HG02981 (cell line): Measurements from ENCODE around the gene NMNAT3.

Experiments
- ATAC-seq: cut with Tn5 transposase; IDR thresholded peaks from one replicate; pipeline ENCODE4 v1.9.1; 2021; ENCODE audit warnings: mild to moderate bottlenecking, moderate library complexity; ENCODE audit not compliant: unreplicated experiment

NMNAT3 gene

GRCh38 chr3:139552632-139553365, 125.0 kb downstream of the NMNAT3 start:
- ATAC-seq, result no peak

GRCh38 chr3:139548801-139549200, 129.0 kb downstream of the NMNAT3 start:
- no peak for ATAC-seq

GRCh38 chr3:139547666-139548065, 130.1 kb downstream of the NMNAT3 start:
- no peak for ATAC-seq

GRCh38 chr3:139546772-139547171, 131.0 kb downstream of the NMNAT3 start:
- ATAC-seq, result no peak

GRCh38 chr3:139541532-139542288, 136.1 kb downstream of the NMNAT3 start:
- ATAC-seq, result no peak

- ATAC-seq, result no peak
Observed at GRCh38 chr3:139540651-139541531, 136.9 kb downstream of the NMNAT3 start.

GRCh38 chr3:139538733-139539132, 139.0 kb downstream of the NMNAT3 start:
- no peak for ATAC-seq

- ATAC-seq, result no peak
Observed at GRCh38 chr3:139537795-139538621, 139.8 kb downstream of the NMNAT3 start.

- ATAC-seq, result no peak
Observed at GRCh38 chr3:139537361-139537760, 140.4 kb downstream of the NMNAT3 start.

- ATAC-seq, result no peak
Observed at GRCh38 chr3:139534992-139535879, 142.5 kb downstream of the NMNAT3 start.

GRCh38 chr3:139534455-139534812, 143.3 kb downstream of the NMNAT3 start:
- peak; percentile 74 for ATAC-seq

GRCh38 chr3:139533781-139534454, 143.9 kb downstream of the NMNAT3 start:
- ATAC-seq, result peak; percentile 42

GRCh38 chr3:139532976-139533375, 144.8 kb downstream of the NMNAT3 start:
- no peak for ATAC-seq

GRCh38 chr3:139530717-139531116, 147.1 kb downstream of the NMNAT3 start:
- no peak for ATAC-seq

- ATAC-seq, result no peak
Observed at GRCh38 chr3:139529662-139530061, 148.1 kb downstream of the NMNAT3 start.

- ATAC-seq, result no peak
Observed at GRCh38 chr3:139528924-139529323, 148.8 kb downstream of the NMNAT3 start.

- no peak for ATAC-seq
Observed at GRCh38 chr3:139528281-139528680, 149.5 kb downstream of the NMNAT3 start.

GRCh38 chr3:139527265-139527664, 150.5 kb downstream of the NMNAT3 start:
- ATAC-seq, result no peak

- no peak for ATAC-seq
Observed at GRCh38 chr3:139526146-139526545, 151.6 kb downstream of the NMNAT3 start.
